ENCODE data around the gene PILRA. TPM values are rescaled to one million over a fixed set of nuclear protein-coding genes. Genes with fewer than 3 reads are reported as not detected.

The PILRA gene
- total RNA-seq, 1 experiment from 2014 or later = 0.61 TPM

GRCh38 chr7:100407285-100408180 is 34.2 kb downstream of the PILRA start:
- peak; percentile 75 for DNase-seq (ENCODE audit: low read depth)

DNA sequence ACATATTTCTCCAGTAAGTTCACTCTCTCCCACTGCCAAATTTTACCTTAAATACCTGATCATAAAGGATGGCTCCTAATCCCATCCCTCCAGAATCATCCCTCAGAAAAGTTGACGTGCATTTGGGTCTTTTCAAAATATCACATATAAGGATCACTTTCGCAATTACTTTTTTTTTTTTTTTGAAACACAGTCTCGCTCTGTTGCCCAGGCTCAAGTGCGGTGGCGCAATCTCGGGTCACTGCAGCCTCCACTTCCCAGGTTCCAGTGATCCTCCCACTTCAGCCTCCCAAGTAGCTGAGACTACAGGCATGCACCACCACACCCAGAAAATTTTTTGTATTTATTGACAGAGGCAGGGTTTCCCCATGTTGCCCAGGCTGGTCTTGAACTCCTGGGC is 37.8 kb downstream of the PILRA start:
- DNase-seq (ENCODE audit: low read depth) = no peak

GRCh38 chr7:100413346-100413745 is 40.1 kb downstream of the PILRA start:
- DNase-seq (ENCODE audit: low read depth) = no peak

DNA sequence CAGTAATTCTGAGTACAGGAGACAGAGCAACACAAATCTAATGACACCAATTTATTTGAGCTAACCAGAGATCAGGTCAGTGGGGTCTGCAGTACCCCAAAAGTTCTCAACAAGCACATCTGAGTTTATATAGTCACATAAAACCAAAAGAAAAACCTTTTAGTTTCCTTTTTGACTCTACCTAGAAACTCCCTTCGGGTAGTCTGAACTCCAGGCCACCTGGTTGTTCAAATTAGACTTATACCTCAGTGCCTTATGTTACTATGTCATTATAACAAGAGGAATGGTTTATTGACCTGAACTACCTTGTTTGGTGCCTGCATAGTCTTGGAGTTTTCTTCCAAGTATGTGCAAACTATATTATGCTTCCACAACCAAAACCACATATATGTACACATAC is 40.6 kb downstream of the PILRA start:
- no peak for DNase-seq (ENCODE audit: low read depth)

GRCh38 chr7:100415448-100415847 is 42.2 kb downstream of the PILRA start:
- no peak for DNase-seq (ENCODE audit: low read depth)

DNA sequence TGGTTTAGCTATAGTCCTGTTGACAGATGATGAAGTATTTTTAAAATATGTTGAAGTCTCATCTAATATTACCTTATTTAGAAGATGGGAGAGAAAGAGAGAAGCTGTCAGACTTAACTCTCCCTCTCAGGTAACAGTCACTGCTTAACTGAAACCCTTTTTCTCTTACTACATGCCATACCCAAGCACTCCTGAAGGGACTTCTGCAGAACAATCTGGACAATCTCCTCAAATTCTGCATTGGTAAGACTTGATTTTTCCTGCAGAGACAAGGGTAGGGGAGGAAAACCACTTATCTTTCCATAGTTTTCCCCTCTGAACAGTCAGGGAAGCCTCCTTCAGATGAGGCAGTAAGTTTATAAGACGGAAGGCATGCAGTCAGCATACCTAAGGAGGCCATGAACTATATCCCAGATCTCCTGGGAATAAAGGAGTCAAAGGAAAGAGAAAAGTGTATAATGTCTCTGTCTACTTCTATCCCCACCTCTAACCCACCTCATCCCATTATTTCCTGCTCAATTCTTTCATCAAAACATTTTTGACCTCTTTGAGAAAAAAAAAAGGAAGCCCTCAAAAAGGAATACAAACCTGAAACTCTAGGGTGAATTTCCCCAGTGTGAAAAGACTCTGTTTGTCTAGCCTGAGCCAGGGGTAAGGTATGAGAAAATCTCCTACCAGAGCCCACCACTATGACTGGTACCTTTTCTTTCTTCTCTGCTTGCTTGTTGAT is 45.8 kb downstream of the PILRA start:
- no peak for DNase-seq (ENCODE audit: low read depth)

DNA sequence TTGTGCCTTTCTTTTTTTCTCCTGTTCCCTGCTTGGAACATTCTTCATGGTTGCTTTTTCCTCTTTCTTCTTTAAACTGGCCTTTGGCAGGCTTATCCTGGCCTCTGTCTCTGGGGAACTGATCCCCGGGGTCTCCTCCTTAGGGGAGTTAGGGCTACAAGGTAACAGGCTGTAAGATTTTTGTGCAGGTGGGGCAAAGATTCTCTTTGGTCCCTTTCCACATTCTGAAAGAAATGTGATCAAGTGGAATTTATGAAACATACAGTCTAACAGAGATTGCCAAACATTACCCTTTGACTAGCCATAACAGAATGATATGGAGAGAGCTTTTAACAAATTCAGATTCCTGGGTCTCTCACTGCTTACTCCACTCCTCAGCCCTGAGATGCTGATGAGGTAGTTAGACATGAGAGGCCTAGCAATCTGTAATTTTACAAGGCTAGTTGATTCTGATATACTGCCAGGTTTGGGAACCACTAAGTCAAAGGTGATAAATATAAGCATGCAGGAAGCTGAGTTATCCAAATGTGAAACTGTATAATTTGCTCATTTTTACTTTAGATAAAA is 46.5 kb downstream of the PILRA start:
- no peak for DNase-seq (ENCODE audit: low read depth)

DNA sequence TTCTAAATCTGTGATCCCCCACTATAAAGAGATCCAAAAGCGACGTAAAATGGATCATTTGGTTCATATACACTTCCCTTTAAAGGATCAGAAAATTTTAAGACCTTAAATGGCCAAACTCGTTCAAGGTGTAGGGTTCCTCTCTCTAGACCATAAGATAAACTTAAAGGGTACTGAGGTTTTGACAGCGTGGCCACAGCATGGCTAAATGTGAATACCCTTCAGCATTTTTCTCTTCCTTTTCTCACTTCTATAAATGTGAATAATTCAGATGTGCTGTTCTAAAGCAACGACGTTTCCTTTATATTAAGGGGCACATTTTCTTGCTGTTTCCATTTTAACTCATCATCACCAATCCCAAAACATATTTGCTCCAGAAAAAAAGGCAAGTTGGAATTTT is 50.0 kb downstream of the PILRA start:
- DNase-seq (ENCODE audit: low read depth) = no peak

- DNase-seq (ENCODE audit: low read depth) = no peak
Measured at GRCh38 chr7:100425347-100425746, 52.1 kb downstream of the PILRA start.

DNA sequence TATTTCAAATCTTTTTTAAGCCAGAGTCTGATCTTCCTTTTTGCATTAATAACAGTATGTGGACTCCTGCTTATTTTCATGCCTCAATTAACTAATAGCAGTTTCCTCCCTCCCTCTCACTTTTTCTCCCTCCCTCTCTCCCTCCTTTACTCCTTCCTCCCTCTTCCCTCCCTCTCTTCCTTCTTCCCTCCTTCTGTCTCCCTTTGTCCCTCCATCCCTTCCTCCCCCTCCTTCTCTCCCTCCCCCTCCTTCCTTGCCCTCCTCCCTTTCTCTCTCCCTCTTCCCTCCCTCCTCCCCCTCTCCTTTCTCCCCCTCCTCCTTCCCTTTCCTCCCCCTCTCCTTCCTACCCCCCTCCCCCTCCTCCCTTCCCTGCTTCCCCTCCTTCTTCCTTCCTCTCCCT is 53.2 kb downstream of the PILRA start:
- DNase-seq (ENCODE audit: low read depth) = no peak

GRCh38 chr7:100427762-100428198 is 54.5 kb downstream of the PILRA start:
- DNase-seq (ENCODE audit: low read depth) = no peak

GRCh38 chr7:100428199-100428966 is 55.1 kb downstream of the PILRA start, which contains the start of gene ZCWPW1:
Gene ZCWPW1, minus strand, starts transcription at chr7:100428703. Its CDS starts 8,054 bp downstream, at chr7:100420649.
- peak; percentile 95 for DNase-seq (ENCODE audit: low read depth)

DNA sequence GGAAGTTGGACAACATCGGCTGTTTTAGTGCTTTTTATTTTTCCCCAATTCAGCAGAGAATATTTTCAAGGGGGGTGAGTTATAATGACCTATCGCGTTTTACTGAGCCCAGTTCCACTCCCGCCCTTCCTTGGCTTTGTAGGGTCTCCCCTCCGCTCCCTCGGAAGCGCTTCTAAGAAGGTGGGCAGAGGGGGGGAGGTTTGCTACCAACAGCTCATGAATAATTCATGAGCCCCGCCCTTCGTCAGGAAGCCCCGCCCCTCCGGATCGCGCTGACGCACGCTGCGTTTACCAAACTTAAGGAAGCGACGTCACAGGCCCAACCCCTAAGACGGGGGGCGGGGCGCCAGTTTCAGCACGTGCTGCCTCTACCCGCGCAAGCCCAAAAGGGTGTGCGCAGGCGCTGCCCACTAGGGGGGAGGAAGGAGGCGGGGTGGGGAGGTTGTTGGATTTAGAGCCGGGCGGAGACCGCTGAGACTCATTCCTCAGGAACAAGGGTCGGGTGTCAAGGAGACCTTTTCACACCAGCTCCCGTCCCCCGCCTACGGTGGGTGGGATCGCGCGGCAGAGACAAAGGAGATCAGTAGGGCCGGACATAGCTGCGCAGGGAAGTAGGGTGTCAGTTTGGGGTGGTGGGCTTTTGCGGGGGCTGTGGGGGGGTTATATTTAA is 55.8 kb downstream of the PILRA start:
- peak; percentile 99 for DNase-seq (ENCODE audit: low read depth)

DNA sequence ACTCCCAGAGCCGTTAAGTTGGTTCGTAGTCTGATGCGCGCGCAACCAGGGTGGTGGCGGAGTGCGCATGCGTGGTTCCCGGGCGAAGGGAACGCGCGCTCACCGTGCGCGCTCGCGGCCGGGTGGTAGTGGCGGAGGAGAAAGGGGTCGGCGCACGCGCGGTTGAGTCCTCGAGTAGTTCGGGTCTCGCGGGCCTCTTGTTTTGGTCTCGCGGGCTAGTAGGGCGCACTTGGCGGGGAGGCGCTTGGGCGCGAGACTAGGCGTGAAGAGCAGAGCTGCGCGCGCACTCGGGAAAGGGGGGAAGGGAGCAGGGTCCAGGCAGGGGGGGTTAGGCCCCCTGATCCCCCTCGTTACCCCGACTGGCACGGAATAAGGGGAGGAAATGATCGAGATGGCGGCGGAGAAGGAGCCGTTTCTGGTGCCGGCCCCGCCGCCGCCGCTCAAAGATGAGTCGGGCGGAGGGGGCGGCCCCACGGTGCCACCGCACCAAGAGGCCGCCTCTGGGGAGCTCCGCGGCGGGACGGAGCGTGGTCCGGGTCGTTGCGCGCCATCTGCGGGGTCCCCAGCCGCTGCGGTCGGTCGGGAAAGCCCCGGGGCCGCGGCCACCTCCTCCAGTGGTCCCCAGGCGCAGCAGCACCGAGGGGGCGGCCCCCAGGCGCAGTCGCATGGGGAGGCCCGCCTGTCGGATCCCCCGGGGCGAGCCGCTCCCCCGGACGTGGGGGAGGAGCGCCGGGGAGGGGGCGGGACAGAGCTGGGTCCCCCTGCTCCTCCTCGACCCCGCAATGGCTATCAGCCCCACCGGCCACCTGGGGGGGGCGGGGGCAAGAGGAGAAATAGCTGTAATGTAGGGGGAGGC is 56.6 kb downstream of the PILRA start, which contains the start of gene MEPCE:
Gene MEPCE (plus strand): TSS at position 195 of the 856 bp plus-strand sequence. CDS start 188 bp downstream, at position 383.
- peak; percentile 93 for DNase-seq (ENCODE audit: low read depth)

GRCh38 chr7:100430493-100431285 is 57.4 kb downstream of the PILRA start:
- no peak for DNase-seq (ENCODE audit: low read depth)

DNA sequence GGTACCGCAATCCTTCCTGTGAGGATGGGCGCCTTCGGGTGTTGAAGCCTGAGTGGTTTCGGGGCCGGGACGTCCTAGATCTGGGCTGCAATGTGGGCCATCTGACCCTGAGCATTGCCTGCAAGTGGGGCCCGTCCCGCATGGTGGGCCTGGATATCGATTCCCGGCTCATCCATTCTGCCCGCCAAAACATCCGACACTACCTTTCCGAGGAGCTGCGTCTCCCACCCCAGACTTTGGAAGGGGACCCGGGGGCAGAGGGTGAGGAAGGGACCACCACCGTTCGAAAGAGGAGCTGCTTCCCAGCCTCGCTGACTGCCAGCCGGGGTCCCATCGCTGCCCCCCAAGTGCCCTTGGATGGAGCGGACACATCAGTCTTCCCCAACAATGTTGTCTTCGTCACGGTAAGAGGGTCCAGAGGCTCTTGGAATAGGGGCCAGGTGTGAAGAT is 58.0 kb downstream of the PILRA start:
- DNase-seq (ENCODE audit: low read depth) = no peak

- no peak for DNase-seq (ENCODE audit: low read depth)
Measured at GRCh38 chr7:100432053-100432452, 58.8 kb downstream of the PILRA start.

DNA sequence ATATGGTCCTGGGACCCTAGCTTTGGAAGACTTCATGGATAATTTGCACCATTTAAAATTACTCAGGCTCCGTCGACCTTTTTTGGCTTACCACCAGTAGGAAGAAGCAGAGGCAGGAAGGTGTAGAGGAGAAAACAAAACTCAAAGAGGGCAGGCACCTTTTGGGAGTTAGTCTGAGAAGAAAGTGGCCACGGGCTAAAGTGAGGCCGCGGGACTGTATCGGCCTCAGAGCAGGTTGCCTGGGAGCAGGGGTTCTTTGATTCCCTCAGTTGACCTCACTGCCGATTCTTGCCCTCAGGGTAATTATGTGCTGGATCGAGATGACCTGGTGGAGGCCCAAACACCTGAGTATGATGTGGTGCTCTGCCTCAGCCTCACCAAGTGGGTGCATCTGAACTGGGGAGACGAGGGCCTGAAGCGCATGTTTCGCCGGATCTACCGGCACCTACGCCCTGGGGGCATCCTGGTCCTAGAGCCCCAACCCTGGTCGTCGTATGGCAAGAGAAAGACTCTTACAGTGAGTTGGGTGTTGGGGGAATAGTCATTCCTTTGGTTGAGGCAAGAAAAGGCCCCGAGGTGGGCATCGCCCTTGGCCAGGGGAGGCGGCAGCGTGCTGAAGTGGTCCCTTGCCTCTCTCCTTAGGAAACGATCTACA is 59.5 kb downstream of the PILRA start:
- DNase-seq (ENCODE audit: low read depth) = no peak

All from HT1080 (cell line).